ENCODE results near the gene EHD4. TPM values are rescaled to one million over a fixed set of nuclear protein-coding genes. Genes with fewer than 3 reads are reported as not detected.

Gene EHD4
- total RNA-seq, 2 donors from 2014 or later: 30.3 to 40.0 TPM

GRCh38 chr15:41906608-41907007 is 65.7 kb downstream of the EHD4 start:
- H3K9ac ChIP-seq (ENCODE audit: low read depth in 2 of 2, low read length in 2 of 2): no peak overlapping the region
- H3K27ac ChIP-seq: no peak overlapping the region
- no peak for DNase-seq
- no peaks in the 10 kb centered on the region for H3K9me3 ChIP-seq
- H3K4me3 ChIP-seq: no peak overlapping the region
- no peaks in the 10 kb centered on the region for H3K27me3 ChIP-seq
- peaks cover 8% of the 10 kb centered on the region for H3K36me3 ChIP-seq
- TF ChIP-seq CTCF (IDR thresholded peaks at IDR 0.05): no peak
- no peaks in the 10 kb centered on the region for H3K4me1 ChIP-seq
- intact Hi-C loops (cut with DNase I): no loop called here

GRCh38 chr15:41905036-41905793 is 67.1 kb downstream of the EHD4 start:
- Histone ChIP-seq H3K4me1 (no peaks in the 10 kb centered on the region), H3K27me3 (no peaks in the 10 kb centered on the region), H3K9me3 (no peaks in the 10 kb centered on the region), H3K4me3 (no peak overlapping the region), H3K27ac (no peak overlapping the region), H3K36me3 (peaks cover 13% of the 10 kb centered on the region), H3K9ac (ENCODE audit: low read depth in 2 of 2, low read length in 2 of 2) (no peak overlapping the region)
- TF ChIP-seq CTCF (IDR thresholded peaks at IDR 0.05): no peak
- DNase-seq: no peak
- intact Hi-C loops (cut with DNase I): no loop called here

- peak; percentile 87 for TF ChIP-seq CTCF (IDR thresholded peaks at IDR 0.05)
- no peak overlapping the region for H3K27ac ChIP-seq
- peaks cover 13% of the 10 kb centered on the region for H3K36me3 ChIP-seq
Measured at GRCh38 chr15:41904541-41905005, 67.8 kb downstream of the EHD4 start.

GRCh38 chr15:41903782-41904181 is 68.6 kb downstream of the EHD4 start:
- intact Hi-C loops (cut with DNase I): loop anchor here (5.0 kb wide), 1 partner anchor 131 kb away; the partner anchor contains the start of gene MAPKBP1

More at GRCh38 chr15:41904541-41905005, 67.8 kb downstream of the EHD4 start:
- intact Hi-C loops (cut with DNase I): loop anchor here (5.0 kb wide), 1 partner anchor 132 kb away; the partner anchor contains the start of gene MAPKBP1
- DNase-seq: peak; percentile 57
- Histone ChIP-seq H3K27me3 (no peaks in the 10 kb centered on the region), H3K9ac (ENCODE audit: low read depth in 2 of 2, low read length in 2 of 2) (no peak overlapping the region), H3K4me1 (no peaks in the 10 kb centered on the region), H3K4me3 (no peak overlapping the region), H3K9me3 (no peaks in the 10 kb centered on the region)

GRCh38 chr15:41901431-41901830 is 70.9 kb downstream of the EHD4 start:
- Histone ChIP-seq H3K27me3 (no peaks in the 10 kb centered on the region), H3K36me3 (peaks cover 4% of the 10 kb centered on the region), H3K9ac (ENCODE audit: low read depth in 2 of 2, low read length in 2 of 2) (no peak overlapping the region), H3K4me1 (no peaks in the 10 kb centered on the region), H3K4me3 (no peak overlapping the region), H3K9me3 (no peaks in the 10 kb centered on the region), H3K27ac (no peak overlapping the region)
- intact Hi-C loops (cut with DNase I): loop anchor here (5.0 kb wide), 1 partner anchor 129 kb away; the partner anchor contains the start of gene MAPKBP1
- no peak for DNase-seq
- TF ChIP-seq CTCF (IDR thresholded peaks at IDR 0.05): no peak

More at GRCh38 chr15:41903782-41904181, 68.6 kb downstream of the EHD4 start:
- Histone ChIP-seq H3K9me3 (no peaks in the 10 kb centered on the region), H3K36me3 (peaks cover 13% of the 10 kb centered on the region), H3K27me3 (no peaks in the 10 kb centered on the region), H3K27ac (no peak overlapping the region), H3K9ac (ENCODE audit: low read depth in 2 of 2, low read length in 2 of 2) (no peak overlapping the region), H3K4me3 (no peak overlapping the region), H3K4me1 (no peaks in the 10 kb centered on the region)
- TF ChIP-seq CTCF (IDR thresholded peaks at IDR 0.05): no peak
- no peak for DNase-seq
